GM18502 (cell line): Measurements from ENCODE around the gene CDR2L.
A peak's percentile ranks its signal among the peaks of the same experiment; 100 is the strongest.
"Not testable (repeated sequence)": the region's sequence is repeated elsewhere in the genome, so short reads cannot be mapped to it uniquely, and the experiment has no call there.

Experiments
- ATAC-seq: cut with Tn5 transposase; IDR thresholded peaks from one replicate; pipeline ENCODE4 v1.9.1; 2021; ENCODE audit warnings: mild to moderate bottlenecking; ENCODE audit not compliant: unreplicated experiment, poor library complexity

Gene CDR2L

GRCh38 chr17:75006653-75007052 is 19.2 kb downstream of the CDR2L start:
- no peak for ATAC-seq

DNA sequence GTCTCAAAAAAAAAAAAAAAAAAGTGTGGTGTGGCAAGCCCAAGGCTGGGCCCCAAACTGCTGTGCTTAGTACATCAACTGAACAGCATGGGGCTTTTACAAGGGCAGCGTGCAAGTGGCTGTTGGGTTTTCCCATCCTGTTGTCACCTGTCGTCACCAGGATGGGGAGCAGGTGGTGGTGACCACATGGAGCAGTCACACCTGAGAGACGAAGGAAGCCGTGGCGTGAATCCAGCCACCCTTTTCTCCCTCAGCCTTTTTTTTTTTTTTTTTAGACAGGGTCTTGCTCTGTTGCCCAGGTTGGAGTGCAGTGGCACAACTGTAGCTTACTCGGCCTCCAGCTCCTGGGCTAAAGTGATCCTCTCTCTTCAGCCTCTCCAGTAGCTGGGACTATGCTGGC is 20.9 kb downstream of the CDR2L start:
- ATAC-seq, result no peak

GRCh38 chr17:75009139-75009724 is 21.8 kb downstream of the CDR2L start:
- no peak for ATAC-seq

GRCh38 chr17:75010683-75011400 is 23.4 kb downstream of the CDR2L start:
- ATAC-seq, result no peak

GRCh38 chr17:75011401-75012095 is 24.1 kb downstream of the CDR2L start:
- ATAC-seq, result no peak

GRCh38 chr17:75012096-75012345 is 24.6 kb downstream of the CDR2L start:
- no peak for ATAC-seq

DNA sequence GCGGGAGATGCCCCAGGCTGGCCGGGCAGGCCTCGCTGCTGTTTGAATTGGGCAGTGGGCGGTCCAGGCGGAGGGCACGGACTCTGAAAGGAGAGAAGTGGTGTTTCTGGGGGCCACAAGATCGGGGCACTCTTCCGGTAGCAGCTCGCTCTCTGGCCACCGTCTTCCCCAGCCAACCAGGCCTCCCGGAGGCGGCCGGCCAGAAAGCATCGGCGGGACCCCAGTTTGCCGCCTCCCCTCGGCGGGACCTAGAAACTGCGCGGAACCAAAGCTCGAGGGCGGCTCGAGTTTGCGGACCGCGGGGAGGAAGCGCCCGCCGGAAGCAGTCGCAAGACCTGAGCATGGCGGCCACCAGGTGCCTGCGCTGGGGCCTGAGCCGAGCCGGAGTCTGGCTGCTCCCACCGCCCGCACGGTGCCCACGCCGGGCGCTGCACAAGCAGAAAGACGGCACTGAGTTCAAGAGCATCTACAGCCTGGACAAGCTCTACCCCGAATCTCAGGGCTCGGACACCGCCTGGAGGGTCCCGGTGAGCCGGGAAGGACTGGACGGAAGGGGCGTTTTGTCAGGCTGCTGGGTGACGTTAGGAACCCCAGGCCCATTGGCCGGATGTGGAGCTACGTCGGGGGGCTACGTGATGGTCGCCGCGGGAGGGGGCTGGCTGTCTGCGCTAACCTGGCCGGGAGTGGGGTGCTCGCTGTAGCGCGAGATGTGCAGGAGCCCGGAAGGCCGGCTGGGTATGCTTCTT is 25.1 kb downstream of the CDR2L start, which contains the start of gene MRPL58:
TSS of gene MRPL58 (plus strand) at position 325 of the 746 bp plus-strand sequence. CDS start at position 342, 17 bp downstream.
- ATAC-seq, result peak; percentile 93

DNA sequence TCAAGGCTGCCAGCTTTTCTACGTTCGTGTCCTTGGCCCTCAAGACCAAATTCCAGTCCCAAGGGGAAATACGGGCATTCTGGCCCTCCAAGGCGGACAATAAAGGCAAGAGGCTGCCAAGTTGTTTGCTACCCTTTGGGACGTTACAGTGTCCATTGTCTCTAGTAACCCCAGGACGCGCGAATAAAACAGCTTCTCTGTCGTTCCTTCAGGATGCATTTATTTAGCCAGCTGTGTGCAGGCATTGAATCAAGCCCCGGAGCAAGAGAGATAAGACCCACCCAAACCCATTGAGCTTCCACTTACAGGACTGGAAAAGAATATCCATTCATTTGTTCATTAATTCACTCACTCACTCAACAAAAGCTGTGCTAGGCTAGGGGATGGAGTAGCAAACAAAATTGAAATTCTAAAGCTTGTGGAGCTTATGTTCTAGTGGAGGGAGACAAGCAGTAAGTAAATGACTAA is 25.7 kb downstream of the CDR2L start:
- ATAC-seq, result no peak

GRCh38 chr17:75019146-75019545 is 31.7 kb downstream of the CDR2L start:
- ATAC-seq, result no peak

DNA sequence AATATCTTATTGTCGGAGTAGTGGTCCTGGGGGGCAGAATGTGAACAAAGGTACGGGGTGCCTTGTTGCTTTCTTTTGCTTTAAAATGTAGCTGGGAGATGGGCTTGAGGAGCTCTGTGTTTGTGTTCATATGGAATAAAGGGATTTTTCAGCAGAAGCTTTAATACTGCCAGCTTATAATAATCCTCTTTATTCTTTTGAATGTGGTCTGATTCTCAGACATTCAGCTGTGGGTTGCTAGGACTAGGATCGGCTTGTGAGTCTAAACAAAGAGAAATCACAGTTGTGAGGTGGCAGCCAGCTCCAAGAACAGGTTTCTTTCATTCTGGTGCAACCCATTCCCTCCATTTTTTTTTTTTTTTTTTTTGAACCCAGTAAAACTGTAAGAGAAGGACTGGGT is 32.3 kb downstream of the CDR2L start:
- no peak for ATAC-seq

GRCh38 chr17:75020331-75021110 is 33.1 kb downstream of the CDR2L start:
- no peak for ATAC-seq

GRCh38 chr17:75024686-75025397 is 37.4 kb downstream of the CDR2L start:
- ATAC-seq, result no peak

DNA sequence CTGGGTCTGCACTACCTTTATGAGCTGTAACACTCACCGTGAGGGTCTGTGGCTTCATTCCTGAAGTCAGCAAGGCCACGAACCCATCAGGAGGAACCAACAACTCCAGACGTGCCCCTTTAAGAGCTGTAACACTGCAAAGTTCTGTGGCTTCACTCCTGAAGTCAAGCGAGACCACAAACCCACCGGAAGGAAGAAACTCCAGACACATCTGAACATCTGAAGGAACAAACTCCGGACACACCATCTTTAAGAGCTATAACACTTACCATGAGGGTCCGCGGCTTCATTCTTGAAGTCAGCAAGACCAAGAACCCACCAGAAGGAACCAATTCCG is 37.9 kb downstream of the CDR2L start:
- not testable (repeated sequence) for ATAC-seq

- ATAC-seq, result not testable (repeated sequence)
Measured at GRCh38 chr17:75026650-75027049, 39.2 kb downstream of the CDR2L start.

DNA sequence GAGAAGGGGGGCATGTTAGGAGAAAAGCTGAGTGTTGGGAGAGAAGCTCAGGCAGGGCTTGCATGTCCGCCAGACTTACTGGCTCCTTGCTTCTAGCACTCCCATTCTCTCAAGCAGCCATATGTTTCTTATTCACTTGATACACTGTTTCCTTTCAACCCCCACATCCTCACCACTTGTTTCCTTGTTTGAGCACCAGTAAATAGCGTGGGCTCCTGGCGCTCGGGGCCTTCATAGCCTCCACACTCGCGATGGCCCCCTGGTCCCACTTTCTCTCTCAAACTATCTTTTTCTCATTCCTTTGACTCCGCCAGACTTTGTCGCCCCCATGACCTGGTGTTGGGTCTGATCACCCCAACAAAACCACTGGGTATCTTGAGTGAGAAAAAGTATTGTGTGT is 42.7 kb downstream of the CDR2L start:
- no peak for ATAC-seq

DNA sequence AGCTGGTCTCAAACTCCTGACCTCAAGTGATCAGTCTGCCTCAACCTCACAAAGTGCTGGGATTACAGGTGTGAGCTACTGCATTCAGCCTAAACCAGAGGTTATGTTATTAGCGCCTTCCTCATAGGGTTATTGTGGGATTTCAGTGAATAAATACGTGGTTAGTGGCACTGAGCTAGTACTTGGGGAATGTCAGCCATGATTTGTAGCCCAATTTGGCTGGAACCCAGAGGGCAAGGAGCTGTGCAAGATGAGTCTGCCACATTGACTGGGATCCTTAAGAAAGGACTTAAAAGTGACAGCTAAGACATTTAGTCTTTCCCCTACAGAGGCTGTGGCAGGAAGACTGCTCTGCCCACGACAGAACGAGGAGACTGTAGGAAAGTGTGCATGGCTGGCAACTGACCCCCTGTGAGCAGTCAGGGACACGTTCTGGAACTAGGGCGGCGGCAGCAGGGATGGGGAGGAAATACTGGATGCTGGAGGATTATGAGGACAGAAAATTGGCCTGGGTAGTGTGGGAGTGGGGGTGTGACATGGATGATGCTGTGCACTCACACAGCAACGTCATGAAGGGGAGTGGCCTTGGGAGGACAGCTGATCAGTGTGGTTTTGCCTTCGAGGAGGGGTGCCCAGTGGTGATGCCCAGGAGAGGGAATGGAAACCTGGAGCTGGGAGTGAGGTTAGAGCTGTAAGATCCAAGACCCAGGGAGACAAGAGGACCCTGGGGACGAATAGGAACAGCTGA is 44.7 kb downstream of the CDR2L start:
- ATAC-seq, result no peak

- no peak for ATAC-seq
Measured at GRCh38 chr17:75032720-75033280, 45.4 kb downstream of the CDR2L start.

GRCh38 chr17:75033346-75034235 is 46.2 kb downstream of the CDR2L start:
- peak; percentile 48 for ATAC-seq
